GM19463 (cell line): ENCODE data around the gene RPS6KB2.
"Not testable (repeated sequence)": the region's sequence is repeated elsewhere in the genome, so short reads cannot be mapped to it uniquely, and the experiment has no call there.

ENCODE experiments used
- ATAC-seq: cut with Tn5 transposase; IDR thresholded peaks from one replicate; pipeline ENCODE4 v1.9.1; 2021; ENCODE audit warnings: mild to moderate bottlenecking, moderate library complexity; ENCODE audit not compliant: unreplicated experiment

RPS6KB2 gene

GRCh38 chr11:67397536-67397935 is 30.8 kb upstream of the RPS6KB2 start:
- ATAC-seq = no peak

- no peak for ATAC-seq
These were observed 30.2 kb upstream of the RPS6KB2 start for GRCh38 chr11:67397986-67398660.

GRCh38 chr11:67398661-67399563 is 29.4 kb upstream of the RPS6KB2 start:
- ATAC-seq = no peak

- ATAC-seq = no peak
These were observed 27.9 kb upstream of the RPS6KB2 start for GRCh38 chr11:67400251-67400941.

DNA sequence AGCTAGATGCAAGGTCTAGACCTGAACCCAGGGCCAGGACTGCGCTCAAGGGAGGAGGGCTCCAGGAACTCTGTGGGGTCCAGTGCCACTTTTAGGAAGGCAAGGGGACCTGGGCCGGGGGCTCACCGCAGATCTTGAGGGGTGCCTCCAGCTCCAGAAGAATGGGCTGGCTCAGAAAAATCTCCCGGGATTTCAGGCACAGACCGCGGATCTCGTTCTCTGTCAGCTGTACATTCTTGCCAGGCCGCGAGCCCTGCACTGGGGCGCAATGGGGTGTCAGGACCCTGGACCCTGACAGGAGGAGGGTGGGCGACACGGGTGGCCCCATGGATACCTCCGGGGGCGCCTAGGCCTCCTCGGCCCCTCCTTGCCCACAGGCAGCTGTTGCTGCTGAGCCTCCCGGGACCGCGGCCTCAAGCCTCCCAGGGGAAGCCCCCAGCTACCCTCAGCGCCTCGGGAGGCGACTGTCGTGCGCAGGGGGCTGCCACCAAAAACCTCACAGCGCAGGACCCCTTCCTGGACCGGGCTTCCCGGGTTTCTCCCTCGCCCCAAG is 27.3 kb upstream of the RPS6KB2 start:
- ATAC-seq = no peak

- ATAC-seq = peak; percentile 64
These were observed 26.7 kb upstream of the RPS6KB2 start, which contains the start of gene PPP1CA for GRCh38 chr11:67401495-67402191. Gene PPP1CA (minus strand): TSS chr11:67401858. CDS start chr11:67401782, 76 bp downstream.

- ATAC-seq = not testable (repeated sequence)
These were observed 26.0 kb upstream of the RPS6KB2 start for GRCh38 chr11:67402192-67402839.

DNA sequence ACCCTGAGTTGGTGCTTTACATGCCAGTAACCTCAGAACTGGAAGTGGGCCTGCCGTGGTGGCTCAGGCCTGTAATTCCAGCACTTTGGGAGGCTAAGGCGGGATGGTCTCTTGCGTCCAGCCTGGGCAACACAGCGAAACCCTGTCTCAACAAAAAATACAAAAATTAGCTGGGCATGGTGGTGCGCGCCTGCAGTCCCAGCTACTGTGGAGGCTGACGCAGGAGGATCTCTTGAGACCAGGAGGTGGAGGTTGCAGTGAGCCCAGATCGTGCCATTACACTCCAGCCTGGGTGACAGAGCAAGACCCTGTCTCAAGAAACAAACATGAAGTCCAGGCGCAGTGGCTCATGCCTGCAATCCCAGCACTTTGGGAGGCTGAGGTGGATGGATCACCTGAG is 25.2 kb upstream of the RPS6KB2 start:
- not testable (repeated sequence) for ATAC-seq

GRCh38 chr11:67404515-67405195 is 23.6 kb upstream of the RPS6KB2 start:
- ATAC-seq = no peak

- ATAC-seq = no peak
These were observed 23.1 kb upstream of the RPS6KB2 start for GRCh38 chr11:67405196-67405567.

DNA sequence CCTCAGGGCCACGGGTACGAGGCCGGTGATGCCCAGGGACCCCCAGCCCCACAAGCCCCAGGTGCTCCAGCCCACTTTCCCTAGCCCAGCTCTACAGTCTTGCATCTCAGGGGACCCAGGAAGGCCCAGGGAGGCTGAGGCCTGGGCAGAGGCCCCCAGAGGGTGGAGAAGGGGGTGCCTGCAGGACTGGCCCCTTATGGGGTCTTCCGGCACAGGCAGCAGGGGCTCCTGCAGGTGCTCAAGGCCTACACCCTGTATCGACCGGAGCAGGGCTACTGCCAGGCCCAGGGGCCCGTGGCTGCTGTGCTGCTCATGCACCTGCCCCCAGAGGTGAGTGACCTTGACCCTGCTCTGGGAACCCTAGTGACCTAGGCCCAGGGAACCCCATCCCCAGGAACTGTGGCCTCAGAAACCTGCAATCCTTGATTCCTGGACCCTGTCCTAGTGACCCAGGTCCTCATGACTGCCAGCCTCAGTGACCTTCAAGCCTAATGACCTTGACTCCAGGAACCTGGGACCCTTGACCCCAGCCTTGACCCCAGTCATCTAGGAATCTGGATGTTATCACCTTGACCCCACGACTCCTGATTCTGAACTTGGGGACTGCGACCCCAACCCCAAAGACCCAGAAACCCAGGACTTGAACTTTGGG is 22.5 kb upstream of the RPS6KB2 start:
- no peak for ATAC-seq

- no peak for ATAC-seq
These were observed 21.8 kb upstream of the RPS6KB2 start for GRCh38 chr11:67406420-67406968.

DNA sequence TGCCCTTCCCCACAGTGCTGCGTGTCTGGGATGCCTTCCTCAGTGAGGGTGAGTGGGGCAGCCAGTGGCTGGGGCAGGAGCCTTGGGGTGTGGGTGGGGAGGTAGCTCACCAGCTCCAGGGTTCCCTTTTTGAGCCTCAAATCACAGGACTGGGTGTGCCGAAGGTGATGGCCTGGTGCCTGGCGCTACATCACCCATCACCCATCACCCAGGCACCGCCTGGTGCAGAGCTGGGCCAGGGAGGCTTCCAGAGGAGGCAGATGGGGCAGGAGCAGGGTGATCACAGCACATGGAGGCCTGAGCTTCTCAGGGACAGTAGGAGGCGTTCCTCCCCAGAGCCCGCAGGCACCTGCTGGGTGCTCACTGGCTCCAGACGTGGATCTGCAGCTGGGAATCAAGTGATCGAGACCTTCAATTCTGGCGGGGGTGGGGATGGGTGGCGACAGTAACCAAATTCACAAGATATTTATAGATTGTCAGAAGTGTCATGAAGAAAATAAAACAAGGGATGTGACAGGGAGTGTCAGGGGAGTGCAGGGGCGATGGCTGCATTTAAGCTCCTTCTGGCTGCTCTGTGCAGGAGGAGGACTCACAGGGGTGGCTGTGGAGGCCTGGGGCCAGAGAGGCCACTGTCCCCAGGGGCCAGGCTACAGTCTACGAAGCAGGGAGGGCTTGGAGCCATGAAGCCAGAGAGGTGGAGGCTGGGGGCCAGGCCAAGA is 21.2 kb upstream of the RPS6KB2 start:
- no peak for ATAC-seq

DNA sequence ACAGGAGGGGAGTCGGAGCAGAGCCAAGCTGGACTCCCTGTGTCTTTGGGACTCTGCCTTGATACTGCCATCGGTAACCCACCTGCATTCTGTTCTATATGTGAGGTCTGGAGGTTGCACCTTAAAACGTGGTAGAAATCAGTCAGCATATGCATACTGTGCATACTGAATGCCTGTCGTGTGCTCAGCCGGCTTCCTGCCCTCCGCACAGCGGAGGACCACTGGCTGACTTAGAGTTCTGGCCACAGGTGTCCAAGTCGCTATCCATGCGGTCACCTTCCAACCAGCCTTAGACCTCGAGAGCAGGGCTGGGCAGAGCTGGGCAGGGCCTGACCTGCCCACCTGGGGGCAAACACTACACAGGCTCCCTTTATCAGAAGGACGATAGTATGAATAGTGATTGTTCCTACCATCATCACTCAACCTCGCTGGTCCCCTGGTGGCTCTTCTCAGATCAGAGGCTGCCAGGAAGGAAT is 20.6 kb upstream of the RPS6KB2 start:
- no peak for ATAC-seq

DNA sequence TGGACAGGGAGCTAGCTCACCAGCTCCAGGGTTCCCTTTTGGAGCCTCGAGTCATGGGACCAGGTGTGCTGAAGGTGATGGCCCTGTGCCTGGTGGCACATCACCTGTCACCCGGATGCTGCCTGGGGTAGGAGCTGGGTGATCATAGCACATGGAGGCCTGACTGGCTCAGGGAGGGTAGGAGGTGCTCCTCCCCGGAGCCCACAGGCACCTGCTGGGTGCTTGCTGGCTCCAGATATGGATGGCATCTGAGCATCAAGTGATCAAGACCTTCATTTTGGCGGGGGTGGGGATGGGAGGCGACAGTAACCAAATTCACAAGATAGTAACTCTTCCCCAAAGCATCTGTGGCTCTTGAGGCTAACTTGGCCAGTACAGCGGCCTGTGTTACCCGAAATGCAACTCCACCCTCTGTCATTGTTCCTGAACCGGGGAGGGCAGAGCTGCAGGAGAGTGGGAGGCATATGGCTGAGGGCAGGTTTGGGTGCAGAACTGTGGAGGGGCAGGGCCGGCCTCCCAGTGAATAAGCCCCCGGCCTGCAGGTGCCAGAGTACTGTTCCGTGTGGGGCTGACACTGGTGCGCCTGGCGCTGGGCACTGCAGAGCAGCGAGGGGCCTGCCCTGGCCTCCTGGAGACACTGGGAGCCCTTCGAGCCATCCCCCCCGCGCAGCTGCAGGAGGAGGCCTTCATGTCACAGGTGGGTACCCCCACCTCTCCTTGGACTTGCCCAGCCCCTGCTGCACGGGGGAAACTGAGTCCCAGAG is 19.7 kb upstream of the RPS6KB2 start:
- no peak for ATAC-seq

DNA sequence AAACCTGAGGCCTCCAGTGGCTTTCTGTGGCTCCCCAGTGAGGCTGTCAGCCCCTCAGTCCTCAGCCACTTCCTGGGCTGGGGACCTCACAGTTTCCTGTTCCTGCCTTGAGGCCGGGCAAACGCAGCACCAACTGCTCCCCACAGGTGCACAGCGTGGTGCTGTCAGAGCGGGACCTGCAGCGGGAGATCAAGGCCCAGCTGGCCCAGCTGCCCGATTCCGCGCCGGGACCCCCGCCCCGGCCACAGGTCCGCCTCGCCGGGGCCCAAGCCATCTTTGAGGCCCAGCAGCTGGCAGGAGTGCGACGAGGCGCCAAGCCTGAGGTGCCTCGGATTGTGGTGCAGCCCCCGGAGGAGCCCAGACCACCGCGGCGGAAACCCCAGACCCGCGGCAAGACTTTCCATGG is 19.0 kb upstream of the RPS6KB2 start:
- peak; percentile 43 for ATAC-seq

GRCh38 chr11:67409781-67410368 is 18.4 kb upstream of the RPS6KB2 start:
- ATAC-seq = peak; percentile 6
